ENCODE results near the gene PCDH9. TPM values are rescaled to one million over a fixed set of nuclear protein-coding genes. Genes with fewer than 3 reads are reported as not detected.

PCDH9 gene
- polyA plus RNA-seq, 1 of the 3 experiments (the other 2 are of a cell fraction) = 1.3 TPM

DNA sequence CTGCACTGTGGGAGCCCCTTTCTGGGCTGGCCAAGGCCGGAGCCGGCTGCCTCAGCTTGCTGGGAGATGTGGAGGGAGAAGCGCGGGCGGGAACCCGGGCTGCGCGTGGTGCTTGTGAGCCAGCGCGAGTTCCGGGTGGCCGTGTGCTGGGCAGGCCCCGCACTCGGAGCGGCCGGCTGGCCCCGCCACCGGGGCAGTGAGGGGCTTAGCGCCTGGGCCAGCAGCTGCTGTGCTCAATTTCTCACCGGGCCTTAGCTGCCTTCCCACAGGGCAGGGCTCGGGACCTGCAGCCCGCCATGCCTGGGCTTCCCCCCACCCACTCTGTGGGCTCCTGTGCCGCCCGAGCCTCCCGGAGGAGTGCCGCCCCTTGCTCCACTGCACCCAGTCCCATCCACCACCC is 669.1 kb downstream of the PCDH9 start:
- DNase-seq = no peak
- no peaks in the 10 kb centered on the region for H3K9me2 ChIP-seq
- CTCF ChIA-PET = no interaction called here
- H3K9me3 ChIP-seq = no peaks in the 10 kb centered on the region
- no peaks in the 10 kb centered on the region for H3K79me2 ChIP-seq (ENCODE audit: insufficient read depth)
- H3F3A ChIP-seq (replicated peaks; ENCODE audit: insufficient read depth) = peaks cover 5% of the 10 kb centered on the region
- 95% methylated on average over 12 of the region's 26 CpGs for WGBS (ENCODE audit: low lambda C conversion rate)
- POLR2A ChIA-PET = no interaction called here
- H2AFZ ChIP-seq (ENCODE audit: low read depth) = no peak overlapping the region
- no peak overlapping the region for H3K27ac ChIP-seq (ENCODE audit: low read depth in 2 of 2, low read length in 1 of 2)
- no peak overlapping the region for H3K4me2 ChIP-seq
- H3K27me3 ChIP-seq (ENCODE audit: insufficient read depth) = no peaks in the 10 kb centered on the region
- H4K20me1 ChIP-seq (ENCODE audit: insufficient read depth) = no peaks in the 10 kb centered on the region
- no peak overlapping the region for H3K9ac ChIP-seq
- H3K4me1 ChIP-seq (ENCODE audit: control insufficient read depth in 1 of 2, insufficient read depth in 2 of 2, low read depth in 1 of 2, low read length in 1 of 2) = peaks cover 0 to 2% of the 10 kb centered on the region in 2 experiments; a peak in 2 of 4 replicates
- H3K4me3 ChIP-seq (ENCODE audit: low read depth in 2 of 2, low read length in 1 of 2) = no peak overlapping the region
- TF ChIP-seq RAD21 (IDR thresholded peaks at IDR 0.05; ENCODE audit: low read length) (no peak), RXRA (IDR thresholded peaks at IDR 0.05; ENCODE audit: borderline replicate concordance, low read depth) (no peak), JUND (IDR thresholded peaks at IDR 0.05) (no peak)
- TF ChIP-seq, protein P1, sequence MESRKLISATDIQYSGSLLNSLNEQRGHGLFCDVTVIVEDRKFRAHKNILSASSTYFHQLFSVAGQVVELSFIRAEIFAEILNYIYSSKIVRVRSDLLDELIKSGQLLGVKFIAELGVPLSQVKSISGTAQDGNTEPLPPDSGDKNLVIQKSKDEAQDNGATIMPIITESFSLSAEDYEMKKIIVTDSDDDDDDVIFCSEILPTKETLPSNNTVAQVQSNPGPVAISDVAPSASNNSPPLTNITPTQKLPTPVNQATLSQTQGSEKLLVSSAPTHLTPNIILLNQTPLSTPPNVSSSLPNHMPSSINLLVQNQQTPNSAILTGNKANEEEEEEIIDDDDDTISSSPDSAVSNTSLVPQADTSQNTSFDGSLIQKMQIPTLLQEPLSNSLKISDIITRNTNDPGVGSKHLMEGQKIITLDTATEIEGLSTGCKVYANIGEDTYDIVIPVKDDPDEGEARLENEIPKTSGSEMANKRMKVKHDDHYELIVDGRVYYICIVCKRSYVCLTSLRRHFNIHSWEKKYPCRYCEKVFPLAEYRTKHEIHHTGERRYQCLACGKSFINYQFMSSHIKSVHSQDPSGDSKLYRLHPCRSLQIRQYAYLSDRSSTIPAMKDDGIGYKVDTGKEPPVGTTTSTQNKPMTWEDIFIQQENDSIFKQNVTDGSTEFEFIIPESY (IDR thresholded peaks at IDR 0.05; ENCODE audit: borderline replicate concordance, low read depth) = no peak
- H3K36me3 ChIP-seq (replicated peaks in 1 of 2; ENCODE audit: control insufficient read depth in 1 of 2, insufficient read depth in 2 of 2, low read length in 1 of 2) = no peaks in the 10 kb centered on the region

GRCh38 chr13:66560189-66560588 is 669.9 kb downstream of the PCDH9 start:
- Histone ChIP-seq H2AFZ (ENCODE audit: low read depth) (no peak overlapping the region), H3K27me3 (ENCODE audit: insufficient read depth) (no peaks in the 10 kb centered on the region), H3K4me3 (ENCODE audit: low read depth in 2 of 2, low read length in 1 of 2) (no peak overlapping the region), H3K36me3 (replicated peaks in 1 of 2; ENCODE audit: control insufficient read depth in 1 of 2, insufficient read depth in 2 of 2, low read length in 1 of 2) (no peaks in the 10 kb centered on the region), H4K20me1 (ENCODE audit: insufficient read depth) (no peaks in the 10 kb centered on the region), H3K9ac (no peak overlapping the region), H3K9me3 (no peaks in the 10 kb centered on the region), H3F3A (replicated peaks; ENCODE audit: insufficient read depth) (peaks cover 5% of the 10 kb centered on the region), H3K79me2 (ENCODE audit: insufficient read depth) (no peaks in the 10 kb centered on the region), H3K4me2 (no peak overlapping the region), H3K4me1 (ENCODE audit: control insufficient read depth in 1 of 2, insufficient read depth in 2 of 2, low read depth in 1 of 2, low read length in 1 of 2) (peaks cover 0 to 2% of the 10 kb centered on the region in 2 experiments; a peak in 2 of 4 replicates), H3K9me2 (no peaks in the 10 kb centered on the region), H3K27ac (ENCODE audit: low read depth in 2 of 2, low read length in 1 of 2) (no peak overlapping the region)
- TF ChIP-seq EP300 (IDR thresholded peaks at IDR 0.05; ENCODE audit: borderline replicate concordance in 1 of 2, low read depth in 1 of 2, low read length in 1 of 2) (no peak), RXRA (IDR thresholded peaks at IDR 0.05; ENCODE audit: borderline replicate concordance, low read depth) (no peak), RCOR1 (IDR thresholded peaks at IDR 0.05; ENCODE audit: low read length) (no peak), GABPA (IDR thresholded peaks at IDR 0.05; ENCODE audit: low read depth) (no peak), GATA2 (CRISPR knock-in tag; IDR thresholded peaks at IDR 0.05) (no peak), YY1 (IDR thresholded peaks at IDR 0.05; ENCODE audit: low read depth) (no peak), ELF1 (IDR thresholded peaks at IDR 0.05) (no peak)
- TF ChIP-seq, protein P2, sequence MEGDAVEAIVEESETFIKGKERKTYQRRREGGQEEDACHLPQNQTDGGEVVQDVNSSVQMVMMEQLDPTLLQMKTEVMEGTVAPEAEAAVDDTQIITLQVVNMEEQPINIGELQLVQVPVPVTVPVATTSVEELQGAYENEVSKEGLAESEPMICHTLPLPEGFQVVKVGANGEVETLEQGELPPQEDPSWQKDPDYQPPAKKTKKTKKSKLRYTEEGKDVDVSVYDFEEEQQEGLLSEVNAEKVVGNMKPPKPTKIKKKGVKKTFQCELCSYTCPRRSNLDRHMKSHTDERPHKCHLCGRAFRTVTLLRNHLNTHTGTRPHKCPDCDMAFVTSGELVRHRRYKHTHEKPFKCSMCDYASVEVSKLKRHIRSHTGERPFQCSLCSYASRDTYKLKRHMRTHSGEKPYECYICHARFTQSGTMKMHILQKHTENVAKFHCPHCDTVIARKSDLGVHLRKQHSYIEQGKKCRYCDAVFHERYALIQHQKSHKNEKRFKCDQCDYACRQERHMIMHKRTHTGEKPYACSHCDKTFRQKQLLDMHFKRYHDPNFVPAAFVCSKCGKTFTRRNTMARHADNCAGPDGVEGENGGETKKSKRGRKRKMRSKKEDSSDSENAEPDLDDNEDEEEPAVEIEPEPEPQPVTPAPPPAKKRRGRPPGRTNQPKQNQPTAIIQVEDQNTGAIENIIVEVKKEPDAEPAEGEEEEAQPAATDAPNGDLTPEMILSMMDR (IDR thresholded peaks at IDR 0.05) = no peak
- CTCF ChIA-PET = no interaction called here
- no peak for DNase-seq
- WGBS (ENCODE audit: low lambda C conversion rate) = 91% methylated on average over 3 of the region's 3 CpGs
- POLR2A ChIA-PET = no interaction called here

Measured in SK-N-SH (cell line).